Testis (tissue), 3 donors: ENCODE results near the gene BEAN1. TPM values are rescaled to one million over a fixed set of nuclear protein-coding genes. Genes with fewer than 3 reads are reported as not detected.
"Not testable (repeated sequence)": the region's sequence is repeated elsewhere in the genome, so short reads cannot be mapped to it uniquely, and the experiment has no call there.

Source experiments
- DNase-seq: peaks from one replicate; pipeline ENCODE4 v3.0.0-alpha.2; 2019
- H3K27ac ChIP-seq, 2 donors: fragments of 200-600 bp; sonication (generic); one replicate each; pipeline ENCODE4 v1.5.1; 2019
- H3K27me3 ChIP-seq: fragments of 200-600 bp; sonication (generic); one replicate; pipeline ENCODE4 v1.5.1; 2019
- H3K36me3 ChIP-seq: fragments of 200-600 bp; sonication (generic); one replicate; pipeline ENCODE4 v1.5.1; 2017; ENCODE audit warnings: low read depth; ENCODE audit errors: missing control alignments
- H3K4me1 ChIP-seq: fragments of 200-600 bp; sonication (generic); one replicate; pipeline ENCODE4 v1.5.1; 2019
- H3K4me3 ChIP-seq, 2 donors: fragments of 200-600 bp; sonication (generic); one replicate each; pipeline ENCODE4 v1.5.1; 2017 to 2019
- H3K9me3 ChIP-seq: fragments of 200-600 bp; sonication (generic); one replicate; pipeline ENCODE4 v1.5.1; 2017
- CTCF ChIP-seq, 3 experiments: fragments of 450-650 bp in 2 of 3; fragments of 200-600 bp in 1 of 3; sonication (generic) in 1 of 3; IDR thresholded peaks; one replicate each; pipeline ENCODE4 v1.5.1; 2016 to 2019; ENCODE audit warnings: antibody characterized with exemption in 3 of 3, mild to moderate bottlenecking in 2 of 3, moderate library complexity in 1 of 3
- POLR2A ChIP-seq: fragments of 450-650 bp; IDR thresholded peaks from one replicate; pipeline ENCODE4 v1.6.1; 2017; ENCODE audit warnings: antibody characterized with exemption, mild to moderate bottlenecking, moderate library complexity
- WGBS, 2 donors: methylation state at CpG; one replicate each; pipeline ENCODE4 v1.1.5; 2018; 5-methylcytosine and 5-hydroxymethylcytosine counted together
- intact Hi-C: fragments of 100-400 bp; cut with DNase I; formaldehyde crosslinking; loops from one replicate; pipeline ENCODE4 v1.15.1; 2023; ENCODE audit warnings: low total_unique reads
- polyA plus RNA-seq: library from polyadenylated mRNA; stranded (reverse); fragments of 350-450 nt; fragmentation: Illumina TruSeq; extraction: RNeasy Lipid Tissue Mini Kit (QIAGEN cat#74804); gene quantifications from one replicate; pipeline ENCODE4 v1.2.3, GENCODE V29; 2014; ENCODE audit warnings: low read depth, low replicate concordance; ENCODE audit not compliant: insufficient read depth
- total RNA-seq, 2 donors: library from RNA; depleted of rRNA; stranded (reverse); fragments of >200 nt; gene quantifications; one replicate each; pipeline ENCODE4 v1.2.3, GENCODE V29; 2016

BEAN1 gene
- total and polyA plus RNA-seq, 3 donors from 2014 or later, result 4.2 to 18.0 (median 6.1) TPM

- intact Hi-C loops, result no loop called here
- TF ChIP-seq POLR2A (no peak), CTCF (IDR thresholded peaks at IDR 0.05) (no peak)
- Histone ChIP-seq H3K4me1 (no peaks in the 10 kb centered on the region), H3K27ac (no peak overlapping the region), H3K9me3 (no peaks in the 10 kb centered on the region), H3K4me3 (no peak overlapping the region), H3K27me3 (no peaks in the 10 kb centered on the region), H3K36me3 (no peaks in the 10 kb centered on the region)
- WGBS, 2 donors, result 59 to 79% methylated on average over 1 of the region's 1 CpG
- DNase-seq, result no peak
These were observed 35.8 kb downstream of the BEAN1 start for GRCh38 chr16:66462912-66463311.

DNA sequence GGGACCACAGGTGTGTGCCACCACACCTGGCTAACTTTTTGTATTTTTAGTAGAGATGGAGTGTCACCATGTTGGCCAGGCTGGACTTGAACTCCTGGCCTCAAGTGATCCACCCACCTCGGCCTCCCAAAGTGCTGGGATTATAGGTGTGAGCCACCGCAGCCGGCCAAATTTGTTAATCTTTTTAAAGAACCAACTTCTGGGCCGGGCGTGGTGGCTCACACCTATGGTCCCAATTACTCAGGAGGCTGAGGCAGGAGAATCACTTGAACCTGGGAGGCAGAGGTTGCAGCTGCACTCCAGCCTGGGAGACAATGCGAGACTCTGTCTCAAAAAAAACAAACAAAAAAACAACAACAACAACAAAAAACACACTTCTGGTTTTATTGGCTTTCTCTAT is 38.9 kb downstream of the BEAN1 start:
- H3K27me3 ChIP-seq, H3K36me3 ChIP-seq, DNase-seq, H3K9me3 ChIP-seq, H3K4me1 ChIP-seq, H3K4me3 ChIP-seq, H3K27ac ChIP-seq, intact Hi-C loops: not testable (repeated sequence)
- 93 to 96% methylated on average over 6 of the region's 6 CpGs for WGBS, 2 donors

DNA sequence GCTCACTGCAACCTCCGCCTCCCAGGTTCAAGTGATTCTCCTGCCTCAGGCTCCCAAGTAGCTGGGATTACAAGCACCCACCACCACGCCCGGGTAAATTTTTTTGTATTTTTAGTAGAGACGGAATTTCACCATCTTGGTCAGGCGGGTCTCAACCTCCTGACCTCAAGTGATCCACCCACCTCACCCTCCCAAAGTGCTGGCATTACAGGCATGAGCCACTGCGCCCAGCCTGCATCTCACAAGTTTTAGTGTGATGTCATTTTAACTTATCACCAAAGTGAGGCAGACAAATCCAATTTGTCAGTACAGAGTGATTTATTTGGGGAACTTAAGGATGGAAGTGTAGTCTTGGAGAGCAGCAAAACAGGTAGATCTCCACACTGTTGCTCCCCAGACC is 39.5 kb downstream of the BEAN1 start:
- H3K9me3 ChIP-seq, H3K36me3 ChIP-seq, H3K27ac ChIP-seq, H3K4me3 ChIP-seq, H3K27me3 ChIP-seq, H3K4me1 ChIP-seq, intact Hi-C loops, DNase-seq: not testable (repeated sequence)
- 94 to 97% methylated on average over 6 of the region's 6 CpGs for WGBS, 2 donors

DNA sequence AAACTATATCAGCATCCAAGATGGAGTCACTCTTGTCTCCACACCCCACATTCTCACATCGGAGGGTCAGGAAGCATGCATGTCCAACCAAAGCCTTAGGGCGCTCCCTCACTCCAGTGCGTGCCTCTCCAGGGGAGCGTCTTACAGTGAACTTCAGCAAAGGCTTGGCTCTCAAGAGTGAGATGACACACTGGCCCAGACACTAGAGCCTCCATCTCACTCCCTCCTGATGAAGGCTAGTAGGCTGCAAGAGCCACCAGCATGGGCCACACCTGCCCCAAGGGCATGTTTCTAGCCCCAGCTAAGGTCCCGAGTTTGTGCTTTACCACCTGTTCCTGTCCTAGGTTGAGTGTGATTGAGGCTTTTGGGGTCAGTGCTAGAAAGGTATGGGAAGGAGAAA is 40.5 kb downstream of the BEAN1 start:
- TF ChIP-seq CTCF (IDR thresholded peaks at IDR 0.05) (no peak), POLR2A (no peak)
- no peaks in the 10 kb centered on the region for H3K4me1 ChIP-seq
- no peak overlapping the region for H3K27ac ChIP-seq
- H3K36me3 ChIP-seq, result no peaks in the 10 kb centered on the region
- intact Hi-C loops, result no loop called here
- WGBS, 2 donors, result 94 to 100% methylated on average over 4 to 5 of the region's 5 CpGs
- DNase-seq, result no peak
- no peak overlapping the region for H3K4me3 ChIP-seq
- H3K9me3 ChIP-seq, result no peaks in the 10 kb centered on the region
- H3K27me3 ChIP-seq, result no peaks in the 10 kb centered on the region

DNA sequence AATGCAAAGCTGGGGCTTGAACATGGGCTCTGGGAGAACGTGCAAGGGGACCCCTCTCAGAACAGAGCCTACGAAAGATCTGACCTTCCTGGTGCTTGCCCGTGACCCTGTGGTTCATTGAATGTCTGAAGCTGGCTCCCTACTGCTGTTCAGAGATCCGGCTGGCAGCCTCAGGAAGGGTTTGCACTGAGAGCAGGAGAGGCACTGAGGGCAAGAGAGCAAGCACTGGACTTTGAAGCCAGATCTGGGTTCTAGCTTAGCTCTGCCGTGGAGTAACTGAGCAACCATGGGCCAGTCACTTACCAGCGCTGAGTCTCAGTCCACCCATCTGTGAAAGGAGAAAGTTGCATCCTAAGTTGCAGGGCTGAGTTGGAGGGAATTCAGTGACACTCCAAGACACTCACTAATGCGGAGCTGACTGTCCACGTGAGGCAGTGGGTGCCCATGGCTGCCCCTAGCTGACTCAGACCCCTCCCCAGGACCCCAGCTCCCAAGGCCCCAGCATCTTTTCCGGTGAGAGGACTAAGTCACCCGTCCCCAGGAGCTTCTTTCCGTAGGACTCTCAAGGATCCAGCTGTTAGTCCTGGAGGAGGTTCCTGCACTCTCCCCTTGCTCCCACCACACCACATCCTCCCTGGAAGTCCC is 41.3 kb downstream of the BEAN1 start:
- intact Hi-C loops, result no loop called here
- Histone ChIP-seq H3K4me1 (no peaks in the 10 kb centered on the region), H3K9me3 (no peaks in the 10 kb centered on the region), H3K27me3 (no peaks in the 10 kb centered on the region), H3K4me3 (no peak overlapping the region), H3K27ac (no peak overlapping the region), H3K36me3 (no peaks in the 10 kb centered on the region)
- TF ChIP-seq CTCF (IDR thresholded peaks at IDR 0.05), result no peak
- TF ChIP-seq POLR2A, result no peak
- DNase-seq, result no peak
- 91 to 92% methylated on average over 5 to 11 of the region's 11 CpGs for WGBS, 2 donors

DNA sequence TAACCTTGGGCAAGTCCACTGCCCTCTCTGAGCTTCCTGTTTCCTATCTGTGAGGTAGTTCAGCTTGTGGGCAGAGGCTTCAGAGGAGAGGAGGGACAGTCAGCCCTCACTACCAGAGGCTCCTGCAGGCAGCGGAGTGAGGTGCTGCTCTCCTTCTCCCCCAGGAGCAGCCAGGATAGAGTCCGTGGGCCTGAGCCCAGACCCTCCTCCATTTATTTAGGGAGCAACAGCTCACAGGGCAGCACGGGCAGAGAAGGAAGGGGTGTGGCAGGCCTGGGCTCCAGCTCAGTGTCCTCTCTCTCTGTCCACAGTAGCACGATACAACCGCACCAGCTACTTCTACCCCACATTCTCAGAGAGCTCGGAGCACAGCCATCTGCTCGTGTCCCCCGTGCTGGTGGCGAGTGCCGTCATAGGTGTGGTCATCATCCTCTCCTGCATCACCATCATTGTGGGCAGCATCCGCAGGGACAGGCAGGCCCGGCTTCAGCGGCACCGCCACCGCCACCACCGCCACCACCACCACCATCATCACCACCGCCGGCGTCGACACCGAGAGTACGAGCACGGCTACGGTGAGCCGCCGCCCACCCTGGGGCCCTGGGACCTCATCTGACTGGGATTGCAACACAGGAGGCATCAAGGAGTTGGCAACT is 42.3 kb downstream of the BEAN1 start:
- intact Hi-C loops, result no loop called here
- Histone ChIP-seq H3K27ac (no peak overlapping the region), H3K4me3 (no peak overlapping the region), H3K9me3 (no peaks in the 10 kb centered on the region), H3K27me3 (no peaks in the 10 kb centered on the region), H3K36me3 (no peaks in the 10 kb centered on the region), H3K4me1 (no peaks in the 10 kb centered on the region)
- WGBS, 2 donors, result 87 to 97% methylated on average over 13 to 26 of the region's 26 CpGs
- no peak for TF ChIP-seq CTCF (IDR thresholded peaks at IDR 0.05)
- no peak for TF ChIP-seq POLR2A
- DNase-seq, result no peak
